Prostate gland (tissue), 2 donors: ENCODE measurements around the gene ASIC2. TPM values are rescaled to one million over a fixed set of nuclear protein-coding genes. Genes with fewer than 3 reads are reported as not detected.

ENCODE experiments used
- DNase-seq: peaks from one replicate; pipeline ENCODE4 v3.0.0-alpha.2; 2019; ENCODE audit warnings: low spot score
- H3K27ac ChIP-seq, 2 donors: fragments of 200-600 bp; sonication (generic); 2 replicates each; pipeline ENCODE4 v1.5.1; 2017 to 2019
- H3K27me3 ChIP-seq: fragments of 200-600 bp; sonication (generic); replicated peaks from 2 replicates; pipeline ENCODE4 v1.5.1; 2019; ENCODE audit not compliant: insufficient read depth
- H3K36me3 ChIP-seq, 2 donors: fragments of 200-600 bp; sonication (generic); 1 replicate in 1 of 2; 2 replicates in 1 of 2; pipeline versions ENCODE4 v1.5.1 to v1.8.1; 2017 to 2019
- H3K4me1 ChIP-seq: fragments of 200-600 bp; sonication (generic); replicated peaks from 2 replicates; pipeline ENCODE4 v1.5.1; 2019
- H3K4me3 ChIP-seq, 2 donors: fragments of 200-600 bp; sonication (generic); 2 replicates each; pipeline ENCODE4 v1.5.1; 2017 to 2019
- H3K9me3 ChIP-seq: fragments of 200-600 bp; sonication (generic); 2 replicates; pipeline ENCODE4 v1.5.1; 2017
- POLR2A ChIP-seq: fragments of 450-650 bp; IDR thresholded peaks from one replicate; pipeline ENCODE4 v1.6.1; 2016; ENCODE audit warnings: antibody characterized with exemption, mild to moderate bottlenecking
- POLR2AphosphoS5 ChIP-seq: sonication (generic); formaldehyde crosslinking; IDR thresholded peaks from one replicate; pipeline ENCODE4 v1.6.1; 2017; ENCODE audit warnings: antibody characterized with exemption
- WGBS: methylation state at CpG from one replicate; pipeline ENCODE4 v1.1.5; 2018; 5-methylcytosine and 5-hydroxymethylcytosine counted together
- intact Hi-C: fragments of 100-400 bp; cut with DNase I; formaldehyde crosslinking; loops from one replicate; pipeline ENCODE4 v1.14.2; 2022
- total RNA-seq, 2 donors: library from RNA; depleted of rRNA; stranded (reverse); fragments of >200 nt; gene quantifications; one replicate each; pipeline ENCODE4 v1.1.0, GENCODE V29; 2016
- TF ChIP-seq, protein P1 (sequence below), 4 experiments: fragments of 200-600 bp in 2 of 4; fragments of 450-650 bp in 2 of 4; sonication (generic) in 2 of 4; IDR thresholded peaks; 1 replicate in 3 of 4; 2 replicates in 1 of 4; pipeline ENCODE4 v1.5.1; 2016 to 2019; ENCODE audit warnings: antibody characterized with exemption in 4 of 4, mild to moderate bottlenecking in 2 of 4, moderate library complexity in 2 of 4

ASIC2 gene
- total RNA-seq, 2 donors from 2014 or later = 3.2 TPM; not detected in 1

DNA sequence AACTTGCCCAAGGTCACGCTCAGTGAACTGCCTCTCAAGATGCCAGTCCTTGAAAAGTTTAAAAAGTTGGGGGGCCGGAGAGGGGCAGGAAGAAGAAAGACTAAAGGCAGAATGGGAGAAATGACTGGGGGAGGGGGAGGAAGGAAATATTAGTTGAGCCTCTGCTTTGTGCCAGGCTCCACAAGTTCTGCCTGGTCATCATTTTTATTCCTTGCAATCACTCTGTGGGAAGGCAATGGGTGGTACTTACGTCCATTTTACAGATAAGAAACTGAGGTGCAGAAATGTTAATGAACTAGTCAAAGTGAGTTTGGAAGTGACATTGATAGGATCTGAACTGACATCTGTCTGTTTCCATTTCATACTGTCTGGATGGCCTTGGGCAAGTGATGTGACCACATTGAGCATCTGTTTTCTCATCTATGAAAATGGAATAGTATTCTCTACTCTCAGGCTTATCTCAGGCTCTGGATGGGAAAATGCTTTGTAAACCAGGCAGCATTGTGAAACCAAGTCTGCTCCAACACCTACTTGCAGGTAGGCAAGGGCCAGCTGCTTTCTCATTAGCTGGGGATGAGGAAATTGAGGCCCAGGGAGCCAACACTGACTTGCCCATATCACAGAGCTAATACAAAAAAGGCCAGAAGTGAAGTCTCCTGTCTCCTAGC lies 19.2 kb downstream of the ASIC2 start:
- H3K36me3 ChIP-seq = no peaks in the 10 kb centered on the region
- H3K9me3 ChIP-seq = no peaks in the 10 kb centered on the region
- H3K4me1 ChIP-seq = no peaks in the 10 kb centered on the region
- no peak overlapping the region for H3K27ac ChIP-seq
- H3K27me3 ChIP-seq = no peaks in the 10 kb centered on the region
- intact Hi-C loops = no loop called here
- 79% methylated on average over 3 of the region's 3 CpGs for WGBS
- TF ChIP-seq POLR2AphosphoS5 = no peak
- TF ChIP-seq, protein P1, sequence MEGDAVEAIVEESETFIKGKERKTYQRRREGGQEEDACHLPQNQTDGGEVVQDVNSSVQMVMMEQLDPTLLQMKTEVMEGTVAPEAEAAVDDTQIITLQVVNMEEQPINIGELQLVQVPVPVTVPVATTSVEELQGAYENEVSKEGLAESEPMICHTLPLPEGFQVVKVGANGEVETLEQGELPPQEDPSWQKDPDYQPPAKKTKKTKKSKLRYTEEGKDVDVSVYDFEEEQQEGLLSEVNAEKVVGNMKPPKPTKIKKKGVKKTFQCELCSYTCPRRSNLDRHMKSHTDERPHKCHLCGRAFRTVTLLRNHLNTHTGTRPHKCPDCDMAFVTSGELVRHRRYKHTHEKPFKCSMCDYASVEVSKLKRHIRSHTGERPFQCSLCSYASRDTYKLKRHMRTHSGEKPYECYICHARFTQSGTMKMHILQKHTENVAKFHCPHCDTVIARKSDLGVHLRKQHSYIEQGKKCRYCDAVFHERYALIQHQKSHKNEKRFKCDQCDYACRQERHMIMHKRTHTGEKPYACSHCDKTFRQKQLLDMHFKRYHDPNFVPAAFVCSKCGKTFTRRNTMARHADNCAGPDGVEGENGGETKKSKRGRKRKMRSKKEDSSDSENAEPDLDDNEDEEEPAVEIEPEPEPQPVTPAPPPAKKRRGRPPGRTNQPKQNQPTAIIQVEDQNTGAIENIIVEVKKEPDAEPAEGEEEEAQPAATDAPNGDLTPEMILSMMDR (IDR thresholded peaks at IDR 0.05) = no peak
- TF ChIP-seq POLR2A = no peak
- DNase-seq = no peak
- H3K4me3 ChIP-seq = no peak overlapping the region

DNA sequence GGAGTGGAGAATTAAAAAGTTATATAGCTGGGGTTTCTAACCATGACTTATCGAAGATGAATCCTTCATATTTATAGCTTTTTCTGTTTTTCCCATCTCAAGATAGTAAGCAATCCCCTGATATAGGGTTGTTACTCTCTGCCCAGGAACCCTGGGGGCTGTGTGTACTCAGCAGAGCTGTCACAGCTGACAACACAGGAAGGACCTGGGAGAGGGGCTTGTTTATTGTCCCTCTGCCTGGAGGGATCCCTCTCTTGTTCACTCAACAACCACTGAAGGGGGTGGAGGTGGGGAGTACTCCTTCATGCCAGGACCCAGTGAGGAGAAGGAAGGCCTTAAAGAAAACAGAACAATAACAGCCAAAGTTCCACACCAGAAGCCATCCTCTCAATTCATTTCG lies 19.8 kb downstream of the ASIC2 start:
- Histone ChIP-seq H3K4me1 (no peaks in the 10 kb centered on the region), H3K4me3 (no peak overlapping the region), H3K9me3 (no peaks in the 10 kb centered on the region), H3K27ac (no peak overlapping the region), H3K36me3 (no peaks in the 10 kb centered on the region), H3K27me3 (no peaks in the 10 kb centered on the region)
- WGBS = 76% methylated on average over 2 of the region's 2 CpGs
- intact Hi-C loops = no loop called here
- no peak for TF ChIP-seq POLR2A
- no peak for TF ChIP-seq POLR2AphosphoS5
- TF ChIP-seq, protein P1 (IDR thresholded peaks at IDR 0.05) = no peak
- no peak for DNase-seq

DNA sequence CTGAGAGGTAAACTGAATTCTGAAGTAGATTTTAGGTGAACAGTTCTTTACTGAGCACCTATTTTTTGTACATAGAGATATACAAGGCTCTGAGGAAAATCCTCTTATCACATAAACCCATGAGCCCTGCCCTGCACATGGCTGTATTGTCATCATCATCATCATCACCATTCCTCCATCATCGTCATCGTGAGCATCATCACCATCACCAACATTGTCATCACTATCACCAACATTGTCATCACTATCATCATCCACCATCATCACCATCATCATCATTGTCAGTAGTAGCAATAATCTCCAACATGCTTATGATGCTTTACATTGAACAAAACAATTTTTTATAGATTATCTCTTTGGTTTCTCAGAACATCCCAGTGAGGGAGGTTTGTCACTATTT lies 20.7 kb downstream of the ASIC2 start:
- no peak for DNase-seq
- no peak overlapping the region for H3K27ac ChIP-seq
- intact Hi-C loops = no loop called here
- H3K36me3 ChIP-seq = no peaks in the 10 kb centered on the region
- TF ChIP-seq, protein P1 (IDR thresholded peaks at IDR 0.05) = no peak
- TF ChIP-seq POLR2A (no peak), POLR2AphosphoS5 (no peak)
- no peaks in the 10 kb centered on the region for H3K27me3 ChIP-seq
- WGBS = 98% methylated on average over 2 of the region's 2 CpGs
- H3K4me1 ChIP-seq = no peaks in the 10 kb centered on the region
- no peak overlapping the region for H3K4me3 ChIP-seq
- H3K9me3 ChIP-seq = no peaks in the 10 kb centered on the region

DNA sequence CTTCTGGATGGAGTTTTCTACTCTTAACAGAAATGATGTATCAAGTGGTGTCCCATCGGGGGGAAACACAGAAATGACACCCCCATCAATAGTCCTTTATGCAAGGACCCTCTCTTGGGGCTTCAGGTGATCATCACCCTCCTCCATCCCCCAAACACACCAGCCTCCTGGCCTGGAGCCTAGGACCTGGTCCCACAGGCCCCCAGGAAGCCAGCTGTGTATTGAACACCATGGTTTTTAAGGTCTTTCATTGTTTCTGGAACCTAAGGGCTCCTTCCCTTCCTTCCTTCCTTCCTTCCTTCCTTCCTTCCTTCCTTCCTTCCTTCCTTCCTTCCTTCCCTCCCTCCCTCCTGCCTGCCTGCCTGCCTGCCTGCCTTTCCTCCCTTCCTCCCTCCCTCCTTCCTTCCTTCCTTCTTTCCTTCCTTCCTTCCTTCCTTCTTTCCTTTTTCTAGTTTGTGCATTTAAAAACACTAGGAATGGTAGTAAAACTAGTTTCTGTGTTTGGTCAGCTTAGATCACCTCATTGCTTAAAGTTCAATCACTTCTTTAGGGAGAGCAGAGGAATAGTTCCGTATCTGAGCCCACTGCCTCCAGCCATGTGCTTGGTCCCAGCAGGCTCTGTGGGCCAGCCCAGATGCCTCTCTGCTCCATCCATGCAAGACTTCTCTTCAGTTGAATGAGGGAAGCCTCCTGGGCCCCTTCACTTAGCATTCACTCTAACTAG lies 23.6 kb downstream of the ASIC2 start:
- no peaks in the 10 kb centered on the region for H3K36me3 ChIP-seq
- no peaks in the 10 kb centered on the region for H3K27me3 ChIP-seq
- no peaks in the 10 kb centered on the region for H3K4me1 ChIP-seq
- no peak for DNase-seq
- H3K4me3 ChIP-seq = no peak overlapping the region
- TF ChIP-seq, protein P1 (IDR thresholded peaks at IDR 0.05) = no peak
- WGBS = 97% methylated on average over 2 of the region's 2 CpGs
- no peak overlapping the region for H3K27ac ChIP-seq
- H3K9me3 ChIP-seq = no peaks in the 10 kb centered on the region
- intact Hi-C loops = loop anchor here (10.0 kb wide), 1 partner anchor 55 kb away; no protein-coding TSS in a partner anchor
